NCI-H748 treated with DMSO at 0.1 percent for 48 hours (cell line): ENCODE data around the gene AQP9.

Experiments used
- DNase-seq: peaks from one replicate; lab custom pipeline; 2025; lab: John Stamatoyannopoulos, UW

Gene AQP9

GRCh38 chr15:58227706-58228543 is 89.7 kb downstream of the AQP9 start:
- DNase-seq: peak; percentile 32

GRCh38 chr15:58228718-58229117 is 90.5 kb downstream of the AQP9 start:
- DNase-seq: no peak

- DNase-seq: peak; percentile 10
These were observed 91.2 kb downstream of the AQP9 start for GRCh38 chr15:58229297-58229768.

- DNase-seq: no peak
These were observed 94.3 kb downstream of the AQP9 start for GRCh38 chr15:58232281-58233065.

- DNase-seq: no peak
These were observed 95.2 kb downstream of the AQP9 start for GRCh38 chr15:58233341-58233740.
